Measurements from ENCODE around the gene PSRC1. TPM values are rescaled to one million over a fixed set of nuclear protein-coding genes. Genes with fewer than 3 reads are reported as not detected.

The PSRC1 gene
- total RNA-seq, 4 donors from 2014 or later: 2.6 to 7.6 (median 5.9) TPM

- TF ChIP-seq, protein P1, sequence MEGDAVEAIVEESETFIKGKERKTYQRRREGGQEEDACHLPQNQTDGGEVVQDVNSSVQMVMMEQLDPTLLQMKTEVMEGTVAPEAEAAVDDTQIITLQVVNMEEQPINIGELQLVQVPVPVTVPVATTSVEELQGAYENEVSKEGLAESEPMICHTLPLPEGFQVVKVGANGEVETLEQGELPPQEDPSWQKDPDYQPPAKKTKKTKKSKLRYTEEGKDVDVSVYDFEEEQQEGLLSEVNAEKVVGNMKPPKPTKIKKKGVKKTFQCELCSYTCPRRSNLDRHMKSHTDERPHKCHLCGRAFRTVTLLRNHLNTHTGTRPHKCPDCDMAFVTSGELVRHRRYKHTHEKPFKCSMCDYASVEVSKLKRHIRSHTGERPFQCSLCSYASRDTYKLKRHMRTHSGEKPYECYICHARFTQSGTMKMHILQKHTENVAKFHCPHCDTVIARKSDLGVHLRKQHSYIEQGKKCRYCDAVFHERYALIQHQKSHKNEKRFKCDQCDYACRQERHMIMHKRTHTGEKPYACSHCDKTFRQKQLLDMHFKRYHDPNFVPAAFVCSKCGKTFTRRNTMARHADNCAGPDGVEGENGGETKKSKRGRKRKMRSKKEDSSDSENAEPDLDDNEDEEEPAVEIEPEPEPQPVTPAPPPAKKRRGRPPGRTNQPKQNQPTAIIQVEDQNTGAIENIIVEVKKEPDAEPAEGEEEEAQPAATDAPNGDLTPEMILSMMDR (IDR thresholded peaks at IDR 0.05; ENCODE audit: low read depth): no peak
These were observed 27.8 kb downstream of the PSRC1 start for GRCh38 chr1:109255097-109255651.

DNA sequence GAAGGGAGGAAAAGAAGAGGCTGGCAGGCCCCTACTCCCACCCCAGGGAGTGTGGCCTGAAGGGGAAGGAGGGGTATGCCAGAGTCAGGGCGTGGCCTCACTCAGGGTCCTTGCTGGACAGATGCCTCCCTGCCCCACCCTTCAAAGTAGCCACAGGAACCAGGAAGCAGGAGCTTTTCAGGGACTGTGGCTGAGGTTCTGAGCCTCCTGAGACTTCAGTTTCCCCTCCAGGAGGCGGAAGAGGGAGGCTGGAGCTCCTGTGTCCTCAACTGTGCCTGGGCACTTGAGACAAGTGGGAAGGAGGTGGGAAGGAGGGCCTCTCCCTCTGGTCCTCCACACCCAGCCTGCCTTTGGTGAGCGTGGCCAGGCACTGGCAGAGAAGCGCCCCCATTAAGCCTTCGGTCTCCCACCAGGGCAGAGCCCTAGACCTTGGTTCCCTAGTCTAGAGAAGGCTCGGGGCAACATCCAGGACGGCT is 28.3 kb downstream of the PSRC1 start:
- TF ChIP-seq, protein P1 (IDR thresholded peaks at IDR 0.05; ENCODE audit: low read depth): no peak

DNA sequence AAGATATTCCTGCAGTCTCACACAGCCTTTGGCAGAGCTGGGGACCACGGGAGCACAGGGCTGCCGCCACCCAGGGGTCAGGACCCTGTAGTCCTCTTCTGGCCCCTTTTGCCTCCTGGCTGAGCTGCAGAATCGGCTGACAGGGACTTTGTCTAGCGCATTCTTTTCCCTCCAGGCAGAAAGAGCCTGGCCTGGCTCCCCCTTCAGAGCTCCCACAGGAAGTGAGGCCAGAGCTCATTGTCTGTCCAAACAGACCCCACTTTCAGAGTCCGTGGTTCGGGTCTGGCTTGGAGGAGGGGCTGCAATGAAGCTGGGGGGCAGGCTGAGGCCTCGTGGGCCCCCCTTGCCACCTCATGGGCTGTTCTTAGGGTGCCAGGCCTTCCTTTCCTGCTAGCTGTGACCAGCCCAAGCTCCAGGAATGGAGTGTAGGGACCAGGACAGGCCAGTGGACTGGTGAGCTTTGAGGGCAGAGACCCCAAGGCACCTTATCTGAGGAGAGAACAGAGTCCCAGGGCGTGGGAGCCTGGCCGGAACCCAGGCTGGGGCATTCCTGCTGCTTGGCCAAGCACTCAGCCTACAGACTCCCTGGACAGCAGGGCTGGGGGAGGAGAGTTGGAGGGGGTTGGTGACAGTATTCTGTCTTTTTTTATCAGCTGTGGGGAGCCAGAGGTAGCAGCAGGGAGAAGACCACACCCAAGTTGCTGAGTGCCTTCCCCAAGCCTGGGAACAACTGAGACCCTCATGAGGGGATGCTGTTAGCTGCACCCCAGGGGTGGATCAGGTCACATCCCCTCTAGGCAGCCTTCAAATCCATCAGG is 28.9 kb downstream of the PSRC1 start:
- TF ChIP-seq, protein P1 (IDR thresholded peaks at IDR 0.05; ENCODE audit: low read depth): no peak

GRCh38 chr1:109252893-109253802 is 29.8 kb downstream of the PSRC1 start:
- TF ChIP-seq, protein P1 (IDR thresholded peaks at IDR 0.05; ENCODE audit: low read depth): no peak

- TF ChIP-seq, protein P1 (IDR thresholded peaks at IDR 0.05; ENCODE audit: low read depth): no peak
These were observed 30.6 kb downstream of the PSRC1 start for GRCh38 chr1:109252167-109252892.

DNA sequence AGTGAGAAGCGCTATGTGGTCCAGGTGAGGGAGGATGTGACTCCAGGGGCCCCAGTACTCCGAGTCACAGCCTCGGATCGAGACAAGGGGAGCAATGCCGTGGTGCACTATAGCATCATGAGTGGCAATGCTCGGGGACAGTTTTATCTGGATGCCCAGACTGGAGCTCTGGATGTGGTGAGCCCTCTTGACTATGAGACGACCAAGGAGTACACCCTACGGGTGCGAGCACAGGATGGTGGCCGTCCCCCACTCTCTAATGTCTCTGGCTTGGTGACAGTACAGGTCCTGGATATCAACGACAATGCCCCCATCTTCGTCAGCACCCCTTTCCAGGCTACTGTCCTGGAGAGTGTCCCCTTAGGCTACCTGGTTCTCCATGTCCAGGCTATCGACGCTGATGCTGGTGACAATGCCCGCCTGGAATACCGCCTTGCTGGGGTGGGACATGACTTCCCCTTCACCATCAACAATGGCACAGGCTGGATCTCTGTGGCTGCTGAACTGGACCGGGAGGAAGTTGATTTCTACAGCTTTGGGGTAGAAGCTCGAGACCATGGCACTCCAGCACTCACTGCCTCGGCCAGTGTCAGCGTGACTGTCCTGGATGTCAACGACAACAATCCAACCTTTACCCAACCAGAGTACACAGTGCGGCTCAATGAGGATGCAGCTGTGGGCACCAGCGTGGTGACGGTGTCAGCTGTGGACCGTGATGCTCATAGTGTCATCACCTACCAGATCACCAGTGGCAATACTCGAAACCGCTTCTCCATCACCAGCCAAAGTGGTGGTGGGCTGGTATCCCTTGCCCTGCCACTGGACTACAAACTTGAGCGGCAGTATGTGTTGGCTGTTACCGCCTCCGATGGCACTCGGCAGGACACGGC is 31.4 kb downstream of the PSRC1 start:
- TF ChIP-seq, protein P1 (IDR thresholded peaks at IDR 0.05; ENCODE audit: low read depth): no peak

All from subcutaneous adipose tissue (tissue), 4 donors.